Activated naive CD8-positive, alpha-beta T cell treated with anti-CD3 and anti-CD28 coated beads for 36 hours (primary cell): ENCODE measurements around the gene SBK3. TPM values are rescaled to one million over a fixed set of nuclear protein-coding genes. Genes with fewer than 3 reads are reported as not detected.

Source experiments
- DNase-seq: peaks from one replicate; pipeline ENCODE4 v3.0.0; 2021
- H3K27ac Mint-ChIP-seq: one replicate; pipeline ENCODE4 v1.8.0; 2022; ENCODE audit warnings: mild to moderate bottlenecking, moderate library complexity, mixed read lengths
- H3K27me3 Mint-ChIP-seq: one replicate; pipeline ENCODE4 v1.8.0; 2022; ENCODE audit warnings: mild to moderate bottlenecking, mixed read lengths
- H3K36me3 Mint-ChIP-seq: one replicate; pipeline ENCODE4 v1.8.0; 2021; ENCODE audit warnings: mild to moderate bottlenecking, mixed read lengths
- H3K4me1 Mint-ChIP-seq: one replicate; pipeline ENCODE4 v1.8.0; 2021; ENCODE audit warnings: mixed read lengths
- H3K4me3 Mint-ChIP-seq: one replicate; pipeline ENCODE4 v1.8.0; 2022; ENCODE audit warnings: mild to moderate bottlenecking, moderate library complexity, mixed read lengths
- H3K9me3 Mint-ChIP-seq: one replicate; pipeline ENCODE4 v1.8.0; 2022; ENCODE audit warnings: mixed read lengths
- total RNA-seq, 2 experiments: library from RNA; stranded (reverse); gene quantifications; one replicate each; pipeline ENCODE4 v1.2.3, GENCODE V29; 2021

The SBK3 gene
- total RNA-seq, 2 experiments from 2014 or later: not detected

DNA sequence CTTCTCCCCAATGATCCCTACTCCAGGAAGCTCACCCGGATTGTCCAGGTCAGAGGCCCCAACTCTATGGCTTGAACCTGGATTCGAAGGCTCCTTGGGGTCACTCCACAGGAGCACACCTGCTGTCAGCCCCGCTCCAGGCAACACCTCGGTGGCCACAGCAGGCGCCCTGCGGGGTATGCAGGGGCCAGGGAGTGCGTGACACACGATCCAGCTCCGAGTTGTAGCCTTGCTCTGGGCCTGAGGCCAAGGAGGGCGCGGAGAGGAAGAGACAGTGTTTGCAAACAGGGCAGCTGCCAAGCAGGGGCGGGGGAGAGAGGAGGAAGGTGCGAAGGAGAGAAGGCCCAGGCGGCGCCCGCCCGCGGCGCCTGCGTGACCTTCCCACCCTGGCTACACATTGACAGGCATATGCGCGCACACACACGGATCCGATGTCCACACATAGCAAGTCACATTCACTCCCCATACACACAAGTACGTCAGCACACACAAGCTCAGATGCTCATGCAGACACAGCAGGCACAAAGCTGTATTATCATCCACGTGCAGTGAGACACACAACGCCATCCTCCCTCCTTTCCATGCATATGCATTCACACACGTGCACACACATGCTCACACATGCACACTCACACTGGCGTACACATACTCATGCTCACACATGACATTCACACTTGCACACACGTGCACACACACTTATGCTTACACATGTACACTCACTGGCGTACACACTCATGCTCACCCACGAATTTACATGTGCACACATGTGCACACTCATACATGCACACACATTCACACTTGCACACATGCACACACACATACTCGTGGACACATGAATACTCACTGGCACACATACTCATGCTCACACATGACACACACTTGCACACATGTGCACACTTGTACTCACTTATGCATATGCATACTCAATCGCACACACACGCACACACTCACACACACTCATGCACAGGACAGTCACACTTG, 18.8 kb downstream of the SBK3 start:
- Mint-ChIP-seq H3K4me1 (no peaks in the 10 kb centered on the region), H3K27me3 (no peaks in the 10 kb centered on the region), H3K36me3 (no peaks in the 10 kb centered on the region), H3K9me3 (no peaks in the 10 kb centered on the region), H3K27ac (no peak overlapping the region), H3K4me3 (no peak overlapping the region)
- DNase-seq: no peak

DNA sequence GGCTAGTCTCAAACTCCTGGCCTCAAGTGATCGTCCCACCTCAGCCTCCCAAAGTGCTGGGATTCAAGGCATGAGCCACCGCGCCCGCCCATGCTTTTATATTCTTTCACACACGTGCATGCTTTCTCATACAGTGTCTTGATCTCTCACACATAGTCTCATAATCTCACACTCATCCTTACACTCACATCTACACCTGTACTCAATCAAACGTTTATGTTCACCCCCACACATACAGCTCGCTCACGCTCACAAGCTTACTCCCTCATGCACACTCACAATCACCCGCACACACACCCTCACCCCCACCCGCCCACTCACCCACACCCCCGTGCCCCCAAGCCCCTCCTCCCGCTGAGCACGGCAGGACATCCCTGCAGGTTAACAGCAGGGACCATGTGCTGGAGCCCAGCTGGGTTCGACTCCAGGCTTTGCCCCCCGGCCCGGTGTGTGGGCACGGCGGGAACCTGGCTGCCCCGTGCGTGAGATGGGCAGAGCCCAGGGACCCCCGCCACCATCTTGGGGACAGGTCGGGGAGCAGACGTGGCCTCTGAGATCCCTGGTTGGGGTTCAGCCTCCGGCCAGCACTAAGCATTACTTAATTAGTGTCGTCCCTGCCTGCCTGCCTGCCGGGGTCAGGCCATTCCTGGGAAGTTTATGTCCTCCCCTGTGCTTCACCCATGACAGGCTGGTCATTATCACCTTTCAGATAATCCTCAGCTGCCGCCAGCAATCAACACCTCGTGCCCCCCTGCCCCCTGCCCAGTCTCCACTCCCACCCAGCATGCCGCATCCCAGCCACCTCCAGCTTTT, 19.8 kb downstream of the SBK3 start:
- H3K36me3 Mint-ChIP-seq: no peaks in the 10 kb centered on the region
- no peaks in the 10 kb centered on the region for H3K4me1 Mint-ChIP-seq
- no peak overlapping the region for H3K27ac Mint-ChIP-seq
- DNase-seq: no peak
- no peaks in the 10 kb centered on the region for H3K9me3 Mint-ChIP-seq
- no peak overlapping the region for H3K4me3 Mint-ChIP-seq
- no peaks in the 10 kb centered on the region for H3K27me3 Mint-ChIP-seq

DNA sequence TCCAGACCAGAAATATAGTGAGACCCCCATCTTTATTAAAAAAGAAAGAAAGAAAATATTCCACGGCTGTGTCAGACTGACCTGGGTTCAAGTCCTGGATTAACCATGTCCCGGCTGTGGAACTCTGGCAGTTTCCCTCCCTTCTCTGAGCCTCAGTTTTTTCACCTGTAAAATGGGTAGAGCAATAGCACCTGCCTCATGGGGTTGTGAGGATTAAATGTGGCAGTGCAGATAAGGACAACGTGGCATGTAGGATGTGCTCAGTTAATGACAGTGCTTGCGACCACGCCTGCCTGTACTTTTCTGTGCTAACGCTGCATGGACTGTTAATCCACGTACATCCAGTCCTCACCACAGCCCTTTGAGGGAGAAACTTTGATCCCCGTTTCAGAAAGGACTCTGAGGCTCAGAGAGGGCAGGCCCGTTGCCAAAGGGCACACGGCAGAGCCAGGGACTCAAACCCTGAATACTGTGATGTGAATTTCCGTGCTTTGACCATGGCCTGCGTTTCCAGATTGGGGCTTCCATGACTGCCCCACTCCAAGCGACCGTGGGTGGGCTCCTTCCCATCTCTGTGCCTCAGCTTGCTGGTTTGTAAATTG, 24.6 kb downstream of the SBK3 start:
- H3K9me3 Mint-ChIP-seq: no peaks in the 10 kb centered on the region
- H3K4me3 Mint-ChIP-seq: no peak overlapping the region
- H3K27me3 Mint-ChIP-seq: no peaks in the 10 kb centered on the region
- H3K4me1 Mint-ChIP-seq: peaks cover 3% of the 10 kb centered on the region
- DNase-seq: no peak
- no peak overlapping the region for H3K27ac Mint-ChIP-seq
- H3K36me3 Mint-ChIP-seq: no peaks in the 10 kb centered on the region

DNA sequence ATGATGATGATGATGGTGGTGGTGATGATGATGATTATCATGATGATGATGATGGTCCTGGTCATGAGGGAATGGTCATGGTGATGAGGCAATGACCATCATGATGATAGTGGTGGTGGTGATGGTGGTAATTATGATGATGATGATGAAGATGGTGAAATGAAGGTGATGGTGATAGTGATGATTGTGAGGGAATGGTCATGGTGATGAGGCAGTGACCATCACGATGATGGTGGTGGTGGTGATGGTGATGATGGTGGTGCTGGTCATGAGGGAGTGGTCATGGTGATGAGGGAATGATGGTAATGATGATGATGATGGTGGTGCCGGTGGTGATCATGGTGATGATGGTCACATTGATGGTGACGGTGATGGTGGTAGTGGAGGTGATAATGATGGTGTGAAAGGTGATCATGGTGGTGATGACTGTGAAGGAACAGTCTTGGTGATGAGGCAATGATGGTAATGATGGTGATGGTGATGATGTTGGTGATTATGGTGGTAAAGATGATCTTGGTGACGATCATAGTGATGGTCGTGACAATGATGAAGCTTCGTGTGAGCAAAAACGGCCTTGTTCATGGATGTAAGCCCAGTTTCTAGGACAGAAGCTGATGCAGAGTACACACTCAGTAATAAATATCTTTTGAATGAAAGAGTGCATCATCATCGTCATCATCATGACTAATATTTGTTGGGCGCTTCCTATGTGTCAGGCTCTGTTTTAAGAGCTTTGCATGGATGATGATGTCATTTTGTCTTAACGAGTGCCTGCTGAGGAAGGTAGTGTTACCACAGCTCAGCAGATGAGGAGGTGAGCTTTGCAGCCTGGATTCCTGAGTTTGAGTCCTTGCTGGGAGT, 25.7 kb downstream of the SBK3 start:
- H3K4me1 Mint-ChIP-seq: peaks cover 3% of the 10 kb centered on the region
- H3K36me3 Mint-ChIP-seq: no peaks in the 10 kb centered on the region
- H3K27ac Mint-ChIP-seq: no peak overlapping the region
- H3K27me3 Mint-ChIP-seq: no peaks in the 10 kb centered on the region
- no peak overlapping the region for H3K4me3 Mint-ChIP-seq
- DNase-seq: no peak
- H3K9me3 Mint-ChIP-seq: no peaks in the 10 kb centered on the region

DNA sequence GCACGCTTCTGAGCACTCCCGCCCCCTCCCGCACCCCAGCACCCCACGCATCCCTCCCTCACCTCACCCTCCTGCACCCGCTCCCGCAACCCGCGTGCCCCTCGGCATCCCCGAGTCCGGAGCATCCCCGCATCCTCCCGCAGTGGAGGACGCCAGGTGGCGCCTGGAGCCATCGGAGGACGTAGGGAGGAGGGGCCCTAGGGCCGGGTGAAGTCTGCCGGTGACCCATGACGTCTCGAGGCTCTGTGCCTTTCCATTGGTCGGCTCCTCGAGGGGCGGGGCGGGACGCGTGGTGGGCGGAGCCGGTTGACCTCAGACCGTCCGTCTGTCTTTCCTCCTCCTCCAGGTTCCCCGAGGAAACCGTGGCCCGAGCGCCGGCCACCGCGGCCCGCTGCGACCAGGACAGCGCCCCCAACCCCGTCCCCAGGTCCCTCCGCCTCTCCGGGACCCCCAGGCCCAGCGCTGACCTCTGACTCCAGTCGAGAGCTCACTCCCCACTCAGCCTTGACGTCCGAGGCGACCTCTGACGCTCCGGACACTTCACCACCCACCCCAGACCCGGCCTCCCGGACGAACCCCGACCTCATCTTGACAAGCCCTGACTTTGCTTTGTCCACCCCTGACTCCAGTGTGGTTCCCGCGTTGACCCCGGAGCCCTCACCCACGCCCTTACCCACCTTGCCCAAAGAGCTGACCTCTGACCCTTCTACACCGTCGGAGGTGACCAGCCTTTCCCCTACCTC, 28.3 kb downstream of the SBK3 start:
- Mint-ChIP-seq H3K27me3 (peaks cover 4% of the 10 kb centered on the region), H3K9me3 (no peaks in the 10 kb centered on the region), H3K4me1 (peaks cover 3% of the 10 kb centered on the region), H3K27ac (no peak overlapping the region), H3K4me3 (peak overlapping the region; percentile 47), H3K36me3 (no peaks in the 10 kb centered on the region)
- peak; percentile 91 for DNase-seq

DNA sequence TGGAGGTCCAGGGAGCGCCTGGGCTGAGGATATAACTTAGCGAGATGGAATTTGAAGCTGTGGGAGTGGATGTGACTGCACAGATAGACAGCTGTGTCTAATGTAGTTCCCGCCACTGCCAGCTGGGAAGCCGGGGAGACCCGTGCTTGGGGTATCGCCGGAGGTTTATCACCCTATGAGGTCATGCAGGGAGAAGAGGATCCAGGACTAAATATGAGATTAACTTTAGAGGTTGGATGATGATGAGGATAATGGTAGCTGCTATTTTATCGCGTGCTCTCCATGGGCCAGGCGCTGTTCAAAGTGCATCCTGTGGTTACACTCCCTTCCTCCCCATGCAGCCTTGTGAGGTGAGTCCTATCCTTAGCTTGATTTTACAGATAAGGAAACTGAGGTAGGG, 37.2 kb downstream of the SBK3 start:
- H3K27me3 Mint-ChIP-seq: peaks cover 3% of the 10 kb centered on the region
- peaks cover 6% of the 10 kb centered on the region for H3K36me3 Mint-ChIP-seq
- no peak overlapping the region for H3K4me3 Mint-ChIP-seq
- H3K27ac Mint-ChIP-seq: no peak overlapping the region
- no peak for DNase-seq
- peaks cover 6% of the 10 kb centered on the region for H3K9me3 Mint-ChIP-seq
- peaks cover 10% of the 10 kb centered on the region for H3K4me1 Mint-ChIP-seq

DNA sequence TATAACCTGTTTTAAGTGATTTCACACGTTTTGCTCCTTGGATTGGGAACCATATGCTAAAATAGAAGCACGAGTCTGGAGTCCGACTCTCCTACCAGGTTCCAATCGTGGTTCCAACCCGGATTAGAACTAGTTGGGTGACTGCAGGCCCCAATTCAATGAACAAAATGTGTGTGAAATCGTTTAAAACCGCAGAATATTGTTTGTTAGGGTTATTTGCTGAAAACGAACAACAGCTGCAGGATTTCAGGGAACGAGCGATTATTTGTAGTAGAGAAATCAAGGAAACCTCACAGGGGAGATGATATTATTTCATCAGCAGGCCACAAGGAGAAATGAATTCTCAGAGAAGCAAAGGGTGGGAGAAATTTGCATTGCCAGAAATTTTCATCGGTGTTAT, 40.4 kb downstream of the SBK3 start:
- no peak for DNase-seq
- Mint-ChIP-seq H3K4me1 (peaks cover 18% of the 10 kb centered on the region), H3K27me3 (peaks cover 3% of the 10 kb centered on the region), H3K9me3 (peaks cover 10% of the 10 kb centered on the region), H3K36me3 (peaks cover 10% of the 10 kb centered on the region), H3K4me3 (no peak overlapping the region), H3K27ac (no peak overlapping the region)

DNA sequence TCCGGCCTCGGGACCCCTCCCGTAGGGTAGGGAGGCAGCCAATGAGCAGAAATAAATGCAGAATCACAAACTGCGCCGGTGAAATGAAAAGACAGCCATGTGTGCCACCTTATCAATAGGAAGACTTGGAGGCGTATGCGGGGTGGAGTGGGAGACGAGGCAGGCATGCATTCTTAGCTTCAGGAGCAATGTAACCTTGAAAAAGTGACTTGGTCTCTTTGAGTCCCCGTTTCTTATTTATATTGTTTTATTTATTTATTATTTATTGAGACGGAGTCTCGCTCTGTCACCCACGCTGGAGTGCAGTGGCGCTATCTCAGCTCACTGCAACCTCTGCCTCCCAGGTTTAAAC, 41.1 kb downstream of the SBK3 start:
- peaks cover 10% of the 10 kb centered on the region for H3K9me3 Mint-ChIP-seq
- H3K27ac Mint-ChIP-seq: no peak overlapping the region
- DNase-seq: no peak
- peaks cover 3% of the 10 kb centered on the region for H3K27me3 Mint-ChIP-seq
- peaks cover 10% of the 10 kb centered on the region for H3K36me3 Mint-ChIP-seq
- H3K4me1 Mint-ChIP-seq: peaks cover 18% of the 10 kb centered on the region
- peak overlapping the region; percentile 29 for H3K4me3 Mint-ChIP-seq

DNA sequence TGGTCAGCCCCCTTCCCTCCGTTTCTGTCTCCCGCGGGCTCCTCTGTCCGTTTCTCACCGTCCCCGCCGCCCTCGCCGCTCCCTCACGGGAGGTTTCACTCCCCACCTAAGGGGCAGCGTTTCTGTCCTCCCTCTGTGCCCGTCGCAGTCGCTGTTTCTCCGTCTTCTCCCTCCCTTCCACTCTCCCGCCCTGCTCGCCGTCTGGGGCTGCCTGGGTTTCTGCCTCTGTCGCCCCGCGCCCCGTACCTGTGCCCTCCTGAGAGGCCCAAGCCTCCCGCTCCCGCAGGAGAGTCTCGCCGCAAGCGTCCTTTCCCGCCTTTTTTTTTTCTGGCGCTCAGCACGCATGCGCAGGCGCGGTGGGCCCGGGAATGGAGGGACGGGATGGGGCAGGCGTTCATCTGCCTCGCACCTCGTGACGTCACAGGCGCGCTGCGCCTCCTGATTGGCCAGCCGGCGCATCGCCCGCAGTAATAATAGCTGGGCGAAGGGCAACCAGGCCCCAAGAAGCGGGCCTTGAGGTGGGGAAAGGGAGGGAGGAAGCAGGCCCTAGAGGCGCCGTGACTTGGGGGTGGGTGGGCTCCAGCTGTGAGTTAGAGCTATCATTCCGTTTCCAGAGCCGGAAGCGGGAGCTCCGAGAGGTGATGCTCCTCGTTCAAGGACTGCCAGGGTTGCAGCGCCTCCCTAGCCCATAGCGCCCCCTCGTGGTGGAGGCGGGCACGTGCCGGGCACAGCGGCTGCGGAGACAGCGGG, 41.7 kb downstream of the SBK3 start:
- H3K36me3 Mint-ChIP-seq: peaks cover 10% of the 10 kb centered on the region

DNA sequence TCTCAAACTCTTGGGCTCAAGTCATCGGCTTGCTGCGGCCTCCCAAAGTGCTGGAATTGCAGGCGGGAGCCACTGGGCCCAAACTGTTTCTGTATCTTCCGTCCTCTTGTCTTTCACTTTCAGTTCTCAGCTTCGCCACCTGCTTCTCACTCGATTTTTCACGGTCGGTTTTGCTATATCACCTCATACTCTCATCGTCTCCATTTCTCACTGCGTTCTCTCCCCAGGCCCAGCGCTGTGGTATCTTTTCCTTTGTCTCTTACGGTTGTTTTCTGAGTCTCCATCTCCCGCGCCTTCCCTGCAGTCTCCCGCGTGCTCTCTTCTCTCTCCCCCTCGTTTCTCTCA, 42.2 kb downstream of the SBK3 start:
- H3K4me1 Mint-ChIP-seq: peaks cover 18% of the 10 kb centered on the region
- H3K36me3 Mint-ChIP-seq: peaks cover 10% of the 10 kb centered on the region
- H3K9me3 Mint-ChIP-seq: peaks cover 10% of the 10 kb centered on the region
- no peaks in the 10 kb centered on the region for H3K27me3 Mint-ChIP-seq
- peak overlapping the region; percentile 29 for H3K27ac Mint-ChIP-seq
- DNase-seq: no peak
- H3K4me3 Mint-ChIP-seq: peak overlapping the region; percentile 29

More for the DNA sequence above, 41.7 kb downstream of the SBK3 start:
- Mint-ChIP-seq H3K4me3 (peak overlapping the region; percentile 29), H3K27me3 (no peaks in the 10 kb centered on the region), H3K4me1 (peaks cover 18% of the 10 kb centered on the region), H3K27ac (peak overlapping the region; percentile 29), H3K9me3 (peaks cover 10% of the 10 kb centered on the region)
- peak; percentile 92 for DNase-seq

DNA sequence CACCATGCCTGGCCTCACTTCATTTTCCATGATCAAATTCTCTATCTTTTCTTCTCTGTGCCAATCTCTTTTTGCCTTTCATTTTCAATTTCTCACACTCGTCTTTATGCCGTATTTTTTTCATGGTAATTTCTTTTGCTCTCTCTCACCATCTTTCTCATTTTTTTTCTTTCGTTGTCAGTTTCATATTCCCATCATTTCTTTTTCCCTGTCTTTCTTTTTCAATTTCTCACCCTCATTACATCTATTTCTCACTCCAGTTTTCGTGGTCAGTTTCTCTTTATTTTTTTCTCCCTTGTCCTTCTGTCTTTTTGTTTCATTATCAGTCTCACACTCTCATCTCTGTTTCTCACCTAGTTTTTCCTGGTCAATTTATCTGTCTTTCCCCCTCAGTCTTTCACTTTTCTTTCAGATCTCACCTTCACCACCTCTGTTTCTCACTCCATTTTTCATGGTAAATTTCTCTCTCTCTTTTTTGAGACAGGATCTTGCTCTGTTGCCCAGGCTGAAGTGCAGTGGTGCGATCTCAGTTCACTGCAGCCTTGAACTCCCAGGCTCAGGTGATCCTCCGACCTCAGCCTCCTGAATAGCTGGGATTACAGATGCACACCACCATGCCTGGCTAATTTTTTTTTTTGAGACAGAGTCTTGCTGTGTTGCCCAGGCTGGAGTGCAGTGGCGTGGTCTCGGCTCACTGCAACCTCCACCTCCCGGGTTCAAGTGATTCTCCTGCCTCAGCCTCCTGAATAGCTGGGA, 43.0 kb downstream of the SBK3 start:
- peaks cover 18% of the 10 kb centered on the region for H3K4me1 Mint-ChIP-seq
- peaks cover 10% of the 10 kb centered on the region for H3K36me3 Mint-ChIP-seq
- peak overlapping the region; percentile 5 for H3K27ac Mint-ChIP-seq
- H3K27me3 Mint-ChIP-seq: no peaks in the 10 kb centered on the region
- H3K9me3 Mint-ChIP-seq: peaks cover 10% of the 10 kb centered on the region
- no peak overlapping the region for H3K4me3 Mint-ChIP-seq
- no peak for DNase-seq

DNA sequence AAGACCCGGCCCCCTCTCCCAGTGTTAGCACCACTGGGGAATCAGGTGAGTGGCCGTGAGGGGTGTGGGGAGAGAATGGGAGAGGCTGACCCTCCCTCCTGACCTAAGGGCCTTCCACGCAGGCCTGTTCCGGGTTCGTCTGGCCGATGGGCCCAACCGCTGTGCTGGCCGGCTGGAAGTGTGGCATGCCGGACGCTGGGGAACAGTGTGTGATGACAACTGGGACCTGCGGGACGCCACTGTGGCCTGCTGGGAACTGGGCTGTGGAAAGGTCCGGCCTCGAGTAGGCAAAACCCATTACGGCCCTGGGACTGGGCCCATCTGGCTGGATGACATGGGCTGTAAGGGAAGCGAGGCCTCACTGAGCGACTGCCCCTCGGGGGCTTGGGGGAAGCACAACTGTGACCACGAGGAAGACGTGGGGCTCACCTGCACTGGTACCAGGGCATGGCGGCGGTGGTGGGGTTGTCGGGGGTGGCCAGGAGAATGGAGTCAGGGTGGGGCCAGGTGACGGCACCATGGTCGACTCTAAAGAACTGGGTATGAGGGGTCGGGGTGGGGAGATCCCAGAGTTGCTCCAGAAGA, 44.9 kb downstream of the SBK3 start:
- no peaks in the 10 kb centered on the region for H3K27me3 Mint-ChIP-seq
- peaks cover 18% of the 10 kb centered on the region for H3K4me1 Mint-ChIP-seq
- peaks cover 10% of the 10 kb centered on the region for H3K9me3 Mint-ChIP-seq

More for the DNA sequence above, 44.9 kb downstream of the SBK3 start:
- Mint-ChIP-seq H3K27ac (no peak overlapping the region), H3K36me3 (peaks cover 10% of the 10 kb centered on the region), H3K4me3 (no peak overlapping the region)
- no peak for DNase-seq
